Right lung (tissue), 5 donors: ENCODE measurements around the gene GNA14. TPM values are rescaled to one million over a fixed set of nuclear protein-coding genes. Genes with fewer than 3 reads are reported as not detected.
"Not testable (repeated sequence)": the region's sequence is repeated elsewhere in the genome, so short reads cannot be mapped to it uniquely, and the experiment has no call there.

ENCODE experiments used
- DNase-seq, 2 donors: peaks; one replicate each; pipeline ENCODE4 v3.0.0-alpha.2; 2013
- polyA plus RNA-seq, 5 donors: library from polyadenylated mRNA; unstranded; fragments of 120-200 nt; gene quantifications; one replicate each; pipeline versions ENCODE4 v1.2.1 to v1.2.3, GENCODE V29; 2013; ENCODE audit warnings: inconsistent platforms in 1 of 5, low replicate concordance in 1 of 5; ENCODE audit not compliant: insufficient read length in 5 of 5, insufficient read depth in 1 of 5

GNA14 gene
- polyA plus RNA-seq, 5 donors = 8.4 to 13.5 (median 10.8) TPM

- no peak for DNase-seq
Observed at GRCh38 chr9:77495834-77496671, 152.1 kb downstream of the GNA14 start.

- not testable (repeated sequence) for DNase-seq
Observed at GRCh38 chr9:77490279-77490678, 157.8 kb downstream of the GNA14 start.

- not testable (repeated sequence) for DNase-seq
Observed at GRCh38 chr9:77489405-77490163, 158.5 kb downstream of the GNA14 start.

DNA sequence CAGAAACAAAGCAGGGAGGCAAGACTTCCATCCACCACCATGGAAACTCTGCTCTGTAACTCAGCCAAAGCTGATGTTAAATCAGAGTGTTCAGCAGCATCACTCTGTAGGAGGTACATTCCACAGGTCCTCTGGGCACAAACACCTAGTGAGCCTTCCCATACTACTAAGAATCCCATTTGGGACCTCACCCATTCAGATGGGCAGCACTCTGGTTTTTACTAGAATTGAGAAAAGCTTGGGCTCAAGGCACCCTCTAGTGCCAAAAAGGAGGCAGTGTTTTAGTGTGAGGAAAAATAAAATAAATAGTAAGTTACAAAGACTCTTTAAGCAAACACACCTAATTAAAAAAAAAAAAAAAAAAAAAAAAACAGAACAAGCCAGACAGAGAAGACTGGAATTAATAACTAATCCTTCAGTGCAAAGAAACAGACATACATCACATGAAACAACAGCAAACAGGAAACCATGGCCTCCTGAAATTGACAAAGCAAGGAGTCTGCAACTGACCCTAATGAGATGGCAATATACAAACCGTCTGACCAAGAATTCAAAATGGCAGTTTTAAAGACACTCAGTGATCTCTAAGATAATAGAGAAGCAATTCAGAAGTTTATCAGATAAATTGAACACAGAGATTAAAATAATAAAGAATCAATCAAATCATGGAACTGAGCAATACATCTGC is 159.5 kb downstream of the GNA14 start:
- no peak for DNase-seq

DNA sequence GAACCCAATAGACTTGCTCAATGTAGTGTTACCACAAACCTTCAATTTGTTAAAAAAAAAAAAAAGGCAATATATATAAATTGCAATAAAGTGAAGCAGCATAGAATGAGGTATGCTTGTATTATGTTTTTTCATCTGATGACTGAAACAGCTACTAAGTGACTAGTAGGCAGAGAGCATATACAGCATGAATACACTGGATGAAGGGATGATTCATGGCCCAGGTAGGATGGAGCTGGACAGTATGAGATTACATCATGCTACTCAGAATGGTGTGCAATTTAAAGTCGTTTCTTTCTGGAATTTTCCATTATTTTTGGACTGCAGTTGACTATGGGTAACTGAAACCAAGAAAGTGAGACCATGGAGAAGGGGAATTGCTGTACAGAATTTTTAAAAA is 161.2 kb downstream of the GNA14 start:
- no peak for DNase-seq

DNA sequence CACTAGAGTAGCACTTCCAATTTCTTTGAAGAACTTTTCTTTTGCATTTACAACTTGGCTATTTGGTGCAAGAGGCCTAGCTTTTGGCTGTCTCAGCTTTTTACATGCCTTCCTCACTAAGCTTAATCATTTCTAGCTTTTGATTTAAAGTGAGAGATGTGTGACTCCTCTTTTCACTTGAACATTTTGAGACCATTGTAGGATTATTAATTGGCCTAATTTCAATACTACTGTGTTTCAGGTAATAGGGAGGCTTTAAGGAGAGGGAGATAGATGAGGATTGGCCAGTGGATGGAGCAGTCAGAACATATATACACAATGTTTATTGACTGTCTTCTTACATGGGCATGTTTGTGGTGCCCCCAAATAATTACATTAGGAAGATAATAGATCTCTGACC is 161.7 kb downstream of the GNA14 start:
- no peak for DNase-seq

GRCh38 chr9:77475641-77476473 is 172.3 kb downstream of the GNA14 start:
- DNase-seq = no peak

GRCh38 chr9:77474936-77475335 is 173.2 kb downstream of the GNA14 start:
- no peak for DNase-seq

DNA sequence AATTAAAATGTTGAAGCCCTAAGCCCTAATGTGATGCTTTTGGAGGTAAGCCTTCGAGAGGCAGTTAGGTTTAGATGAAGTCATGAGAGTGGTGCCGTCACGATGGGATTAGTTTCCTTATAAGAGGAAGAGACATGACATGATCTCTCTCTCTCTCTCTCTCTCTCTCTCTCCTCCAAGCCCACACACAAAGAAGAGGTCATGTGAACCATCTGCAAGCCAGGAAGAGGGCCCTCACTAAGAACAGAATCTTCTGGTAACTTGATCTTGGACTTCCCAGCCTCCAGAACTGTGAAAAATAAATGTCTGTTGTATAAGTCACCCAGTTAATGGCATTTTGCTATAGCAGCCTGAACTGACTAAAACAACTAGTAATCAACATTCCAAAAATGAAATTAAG is 175.5 kb downstream of the GNA14 start:
- DNase-seq = no peak

GRCh38 chr9:77471572-77471971 is 176.6 kb downstream of the GNA14 start:
- no peak for DNase-seq

- no peak for DNase-seq
Observed at GRCh38 chr9:77469515-77470231, 178.4 kb downstream of the GNA14 start.

- DNase-seq = no peak
Observed at GRCh38 chr9:77464661-77465060, 183.5 kb downstream of the GNA14 start.

- peak; percentile 39 to 49 for DNase-seq
Observed at GRCh38 chr9:77463151-77463550, 185.0 kb downstream of the GNA14 start.

- DNase-seq = no peak
Observed at GRCh38 chr9:77462066-77462465, 186.1 kb downstream of the GNA14 start.

GRCh38 chr9:77460938-77461337 is 187.2 kb downstream of the GNA14 start:
- no peak for DNase-seq

DNA sequence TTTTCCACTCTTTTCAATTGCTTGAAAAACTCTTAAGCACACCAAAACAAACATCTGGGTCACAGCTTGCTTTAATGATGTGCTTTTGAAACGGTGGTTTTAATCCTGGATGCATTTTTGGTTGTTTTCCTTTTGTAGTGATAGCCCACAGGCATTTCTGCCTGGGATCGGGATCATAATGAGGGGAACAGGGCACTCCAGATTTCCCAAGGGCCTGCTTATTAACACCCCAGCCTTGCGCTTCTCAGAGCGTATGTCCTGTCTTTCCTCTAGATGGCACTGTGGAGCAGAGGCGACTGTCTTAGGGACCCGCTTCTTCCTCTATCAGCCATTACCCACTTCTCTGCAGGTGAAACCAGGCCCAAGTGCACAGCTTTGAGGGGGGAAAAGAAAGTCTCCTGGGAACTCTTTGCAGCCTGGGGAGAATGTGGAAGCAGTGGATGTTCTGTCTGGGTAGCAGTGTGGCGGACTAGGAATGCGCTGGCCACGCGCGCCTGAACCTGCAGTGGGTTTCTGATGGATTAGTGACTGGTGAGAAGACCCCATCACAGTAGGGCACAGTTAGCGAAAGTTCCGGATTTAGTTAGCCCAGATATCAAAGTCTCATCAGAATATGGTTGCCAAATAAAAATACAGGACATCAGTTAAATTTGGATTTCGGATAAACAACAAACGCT is 190.1 kb downstream of the GNA14 start:
- DNase-seq = peak; percentile 65 to 67

- peak; percentile 64 to 76 for DNase-seq
Observed at GRCh38 chr9:77456829-77457437, 191.2 kb downstream of the GNA14 start.

- DNase-seq = no peak
Observed at GRCh38 chr9:77455312-77455927, 192.7 kb downstream of the GNA14 start.

DNA sequence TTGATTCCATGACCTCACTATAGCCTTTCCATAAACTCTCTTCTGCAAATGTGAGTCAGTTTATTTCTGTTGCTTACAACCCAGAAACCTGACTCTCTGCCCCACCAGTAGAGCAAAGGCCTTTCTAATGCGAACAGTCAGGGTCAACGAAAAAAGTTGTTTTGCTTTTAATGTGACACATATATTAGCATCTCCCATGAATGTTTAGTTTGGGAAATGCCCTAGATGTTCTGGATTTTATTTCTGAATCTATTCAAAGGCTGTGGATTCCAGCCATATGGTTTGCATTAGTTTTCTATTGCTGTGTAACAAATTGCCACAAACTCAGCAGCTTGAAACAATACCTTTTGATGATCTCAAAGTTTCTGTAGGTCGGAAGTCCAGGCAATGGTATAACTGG is 193.5 kb downstream of the GNA14 start:
- no peak for DNase-seq
